ENCODE data around the gene DBNDD2.

The DBNDD2 gene

GRCh38 chr20:45374966-45375365 is 33.1 kb upstream of the DBNDD2 start:
- peaks cover 11% of the 10 kb centered on the region for H3K4me1 ChIP-seq
- no peaks in the 10 kb centered on the region for H3K9me3 ChIP-seq (ENCODE audit: control insufficient read depth, low read length)
- H2AFZ ChIP-seq, result no peak overlapping the region
- no peak overlapping the region for H3K9ac ChIP-seq
- TF ChIP-seq CTCF (IDR thresholded peaks at IDR 0.05), result no peak
- H3K79me2 ChIP-seq, result peaks cover 10% of the 10 kb centered on the region
- no peaks in the 10 kb centered on the region for H3K27me3 ChIP-seq (ENCODE audit: control insufficient read depth, insufficient read depth, low read length)
- H3K36me3 ChIP-seq (ENCODE audit: control insufficient read depth, insufficient read depth, low read length), result no peaks in the 10 kb centered on the region
- no peak overlapping the region for H3K4me3 ChIP-seq (ENCODE audit: low read depth, low read length)
- H3K4me2 ChIP-seq (ENCODE audit: low read length), result no peak overlapping the region
- H3K27ac ChIP-seq, result no peak overlapping the region

GRCh38 chr20:45377269-45377668 is 30.8 kb upstream of the DBNDD2 start:
- H3K4me1 ChIP-seq, result peaks cover 11% of the 10 kb centered on the region
- no peak overlapping the region for H3K9ac ChIP-seq
- H3K27ac ChIP-seq, result peak overlapping the region; percentile 39
- H2AFZ ChIP-seq, result peak overlapping the region; percentile 67
- peak overlapping the region; percentile 24 for H3K4me2 ChIP-seq (ENCODE audit: low read length)
- no peak overlapping the region for H3K4me3 ChIP-seq (ENCODE audit: low read depth, low read length)
- H3K36me3 ChIP-seq (ENCODE audit: control insufficient read depth, insufficient read depth, low read length), result no peaks in the 10 kb centered on the region
- TF ChIP-seq CTCF (IDR thresholded peaks at IDR 0.05), result no peak
- H3K27me3 ChIP-seq (ENCODE audit: control insufficient read depth, insufficient read depth, low read length), result no peaks in the 10 kb centered on the region
- peaks cover 10% of the 10 kb centered on the region for H3K79me2 ChIP-seq
- no peaks in the 10 kb centered on the region for H3K9me3 ChIP-seq (ENCODE audit: control insufficient read depth, low read length)

- Histone ChIP-seq H3K4me2 (ENCODE audit: low read length) (peak within 1 kb of the TSS; percentile 24), H3K4me1 (peaks cover 11% of the 10 kb centered on the region), H3K27ac (peak within 1 kb of the TSS; percentile 39), H3K9ac (no peak within 1 kb of the TSS), H3K4me3 (ENCODE audit: low read depth, low read length) (no peak within 1 kb of the TSS), H2AFZ (peak within 1 kb of the TSS; percentile 67), H3K27me3 (ENCODE audit: control insufficient read depth, insufficient read depth, low read length) (no peaks in the 10 kb centered on the region), H3K9me3 (ENCODE audit: control insufficient read depth, low read length) (no peaks in the 10 kb centered on the region), H3K79me2 (peaks cover 7% of the 10 kb centered on the region), H3K36me3 (ENCODE audit: control insufficient read depth, insufficient read depth, low read length) (no peaks in the 10 kb centered on the region)
- no peak for TF ChIP-seq CTCF (IDR thresholded peaks at IDR 0.05)
Measured at GRCh38 chr20:45378191-45378590, 29.9 kb upstream of the DBNDD2 start, which contains the start of gene TP53TG5. TP53TG5 (minus strand) TSS chr20:45378325; CDS start chr20:45378236, 89 bp downstream.

GRCh38 chr20:45387274-45387673 is 20.8 kb upstream of the DBNDD2 start:
- H3K9me3 ChIP-seq (ENCODE audit: control insufficient read depth, low read length), result no peaks in the 10 kb centered on the region
- TF ChIP-seq CTCF (IDR thresholded peaks at IDR 0.05), result no peak

GRCh38 chr20:45390931-45391330 is 17.2 kb upstream of the DBNDD2 start:
- no peak overlapping the region for H3K4me3 ChIP-seq (ENCODE audit: low read depth, low read length)
- no peak overlapping the region for H3K27ac ChIP-seq
- no peaks in the 10 kb centered on the region for H3K27me3 ChIP-seq (ENCODE audit: control insufficient read depth, insufficient read depth, low read length)
- peaks cover 3% of the 10 kb centered on the region for H3K79me2 ChIP-seq
- TF ChIP-seq CTCF (IDR thresholded peaks at IDR 0.05), result no peak
- H3K9me3 ChIP-seq (ENCODE audit: control insufficient read depth, low read length), result no peaks in the 10 kb centered on the region
- H3K9ac ChIP-seq, result no peak overlapping the region
- H2AFZ ChIP-seq, result no peak overlapping the region
- H3K4me1 ChIP-seq, result no peaks in the 10 kb centered on the region
- H3K36me3 ChIP-seq (ENCODE audit: control insufficient read depth, insufficient read depth, low read length), result no peaks in the 10 kb centered on the region
- no peak overlapping the region for H3K4me2 ChIP-seq (ENCODE audit: low read length)

More at GRCh38 chr20:45387274-45387673, 20.8 kb upstream of the DBNDD2 start:
- no peak overlapping the region for H3K27ac ChIP-seq
- H3K4me3 ChIP-seq (ENCODE audit: low read depth, low read length), result no peak overlapping the region
- no peaks in the 10 kb centered on the region for H3K36me3 ChIP-seq (ENCODE audit: control insufficient read depth, insufficient read depth, low read length)
- H3K4me2 ChIP-seq (ENCODE audit: low read length), result no peak overlapping the region
- peaks cover 3% of the 10 kb centered on the region for H3K79me2 ChIP-seq
- no peak overlapping the region for H3K9ac ChIP-seq
- no peaks in the 10 kb centered on the region for H3K4me1 ChIP-seq
- H2AFZ ChIP-seq, result no peak overlapping the region
- no peaks in the 10 kb centered on the region for H3K27me3 ChIP-seq (ENCODE audit: control insufficient read depth, insufficient read depth, low read length)

Data from parathyroid adenoma (tissue), 2 donors.